GM23338 (cell line): ENCODE results near the gene PLEKHM2. TPM values are rescaled to one million over a fixed set of nuclear protein-coding genes. Genes with fewer than 3 reads are reported as not detected.

Experiments
- ATAC-seq: fragments of 200-7000 bp; cut with Tn5 transposase; 3 replicates; pipeline ENCODE4 v1.9.1; 2020
- DNase-seq: peaks from one replicate; pipeline ENCODE4 v3.0.0-alpha.2; 2015; ENCODE audit warnings: low spot score
- H2AFZ ChIP-seq: fragments of 200-600 bp; sonication (generic); 2 replicates; pipeline ENCODE4 v1.8.0; 2016; ENCODE audit warnings: antibody characterized with exemption, mild to moderate bottlenecking, moderate library complexity
- H3F3A ChIP-seq: fragments of 200-600 bp; sonication (generic); replicated peaks from 2 replicates; pipeline ENCODE4 v1.8.0; 2017; ENCODE audit warnings: antibody characterized with exemption, mixed run types, low read depth
- H3K27ac ChIP-seq: fragments of 200-600 bp; sonication (generic); 2 replicates; pipeline ENCODE4 v1.6.1; 2016; ENCODE audit warnings: low read depth
- H3K27me3 ChIP-seq: fragments of 200-600 bp; sonication (generic); 2 replicates; pipeline ENCODE4 v1.8.0; 2016; ENCODE audit warnings: mild to moderate bottlenecking, mixed run types, moderate library complexity; ENCODE audit not compliant: insufficient read depth
- H3K36me3 ChIP-seq: fragments of 200-600 bp; sonication (generic); 2 replicates; pipeline ENCODE4 v1.8.0; 2016; ENCODE audit warnings: mild to moderate bottlenecking; ENCODE audit not compliant: insufficient read depth
- H3K4me1 ChIP-seq: fragments of 200-600 bp; sonication (generic); 2 replicates; pipeline ENCODE4 v1.8.0; 2016; ENCODE audit warnings: mild to moderate bottlenecking, moderate library complexity; ENCODE audit not compliant: insufficient read depth
- H3K4me2 ChIP-seq: fragments of 200-600 bp; sonication (generic); 2 replicates; pipeline ENCODE4 v1.7.1; 2017; ENCODE audit warnings: mixed run types
- H3K4me3 ChIP-seq: fragments of 200-600 bp; sonication (generic); 2 replicates; pipeline ENCODE4 v1.6.1; 2016; ENCODE audit warnings: mixed run types
- H3K79me2 ChIP-seq: fragments of 200-600 bp; sonication (generic); replicated peaks from 2 replicates; pipeline ENCODE4 v1.8.0; 2017; ENCODE audit warnings: mild to moderate bottlenecking; ENCODE audit not compliant: insufficient read depth
- H3K9me2 ChIP-seq: fragments of 200-600 bp; sonication (generic); 2 replicates; pipeline ENCODE4 v1.8.0; 2017; ENCODE audit not compliant: insufficient read depth
- H4K20me1 ChIP-seq: fragments of 200-600 bp; sonication (generic); replicated peaks from 2 replicates; pipeline ENCODE4 v1.8.0; 2017; ENCODE audit warnings: mild to moderate bottlenecking; ENCODE audit not compliant: insufficient read depth
- H3K27ac Mint-ChIP-seq: 2 replicates; pipeline ENCODE4 v1.8.0; 2020; ENCODE audit warnings: inconsistent platforms, mild to moderate bottlenecking, moderate library complexity, mixed read lengths
- H3K27me3 Mint-ChIP-seq: 3 replicates; pipeline ENCODE4 v1.8.0; 2022; ENCODE audit warnings: low read depth, mild to moderate bottlenecking, moderate library complexity, mixed read lengths, inconsistent platforms; ENCODE audit not compliant: insufficient read depth, poor library complexity
- H3K36me3 Mint-ChIP-seq: 3 replicates; pipeline ENCODE4 v1.8.0; 2021; ENCODE audit warnings: low read depth, mild to moderate bottlenecking, inconsistent platforms, moderate library complexity, mixed read lengths
- H3K4me1 Mint-ChIP-seq: 3 replicates; pipeline ENCODE4 v1.8.0; 2020; ENCODE audit warnings: mild to moderate bottlenecking, inconsistent platforms, mixed read lengths
- H3K4me3 Mint-ChIP-seq: 3 replicates; pipeline ENCODE4 v1.8.0; 2021; ENCODE audit warnings: moderate library complexity, mild to moderate bottlenecking, inconsistent platforms, mixed read lengths
- H3K9me3 Mint-ChIP-seq: 3 replicates; pipeline ENCODE4 v1.8.0; 2020; ENCODE audit warnings: moderate library complexity, mild to moderate bottlenecking, inconsistent platforms, mixed read lengths
- CTCF ChIP-seq, 2 experiments: fragments of 200-600 bp in 1 of 2; sonication (generic) in 1 of 2; conservative IDR thresholded peaks; 2 replicates each; pipeline versions ENCODE4 v1.5.1 to v1.6.1; 2016 to 2017; ENCODE audit warnings: antibody characterized with exemption in 2 of 2, low read depth in 2 of 2, mild to moderate bottlenecking in 2 of 2, moderate library complexity in 1 of 2
- ETS1 ChIP-seq: IDR thresholded peaks from 2 replicates; pipeline ENCODE4 v1.6.1; 2016; ENCODE audit warnings: antibody characterized with exemption
- EZH2 ChIP-seq: fragments of 200-600 bp; sonication (generic); IDR thresholded peaks from one replicate; pipeline ENCODE4 v1.8.0; 2017; ENCODE audit warnings: antibody characterized with exemption, mild to moderate bottlenecking, low read depth; ENCODE audit not compliant: unreplicated experiment
- EZH2phosphoT487 ChIP-seq: fragments of 200-600 bp; sonication (generic); IDR thresholded peaks from one replicate; pipeline ENCODE4 v1.8.1; 2018; ENCODE audit warnings: antibody characterized with exemption; ENCODE audit not compliant: unreplicated experiment
- JUNB ChIP-seq: IDR thresholded peaks from one replicate; pipeline ENCODE4 v1.6.1; 2016; ENCODE audit warnings: antibody characterized with exemption; ENCODE audit not compliant: unreplicated experiment
- POLR2AphosphoS5 ChIP-seq: IDR thresholded peaks from 2 replicates; pipeline ENCODE4 v1.6.1; 2016; ENCODE audit warnings: antibody characterized with exemption, low read depth
- REST ChIP-seq: IDR thresholded peaks from one replicate; pipeline ENCODE4 v1.6.1; 2018; ENCODE audit warnings: antibody characterized with exemption; ENCODE audit not compliant: unreplicated experiment
- STAT1 ChIP-seq: IDR thresholded peaks from one replicate; pipeline ENCODE4 v1.6.1; 2016; ENCODE audit warnings: antibody characterized with exemption; ENCODE audit not compliant: unreplicated experiment
- ZNF331 ChIP-seq: fragments of 250-450 bp; sonication (Bioruptor Pico); IDR thresholded peaks from 2 replicates; pipeline ENCODE4 v1.5.0; 2020; ENCODE audit warnings: low read depth, mild to moderate bottlenecking, moderate library complexity
- ZNF462 ChIP-seq: fragments of 250-450 bp; sonication (Bioruptor Pico); IDR thresholded peaks from 2 replicates; pipeline ENCODE4 v1.5.0; 2020; ENCODE audit warnings: mild to moderate bottlenecking, moderate library complexity
- polyA plus RNA-seq: library from polyadenylated mRNA; unstranded; fragments of >200 nt; fragmentation: Nextera tagmentation; extraction: Ambion mirVana; gene quantifications from 2 replicates; pipeline ENCODE4 v1.2.1, GENCODE V29; 2016
- total RNA-seq: library from RNA; depleted of rRNA; stranded (reverse); fragments of >200 nt; shearing (Covaris generic); gene quantifications from 2 replicates; pipeline ENCODE4 v1.2.3, GENCODE V29; 2014

PLEKHM2 gene
- total and polyA plus RNA-seq, 2 experiments from 2014 or later, result 11.2 to 40.0 TPM

GRCh38 chr1:15750924-15751323, 66.8 kb downstream of the PLEKHM2 start:
- Histone ChIP-seq H3K79me2 (no peaks in the 10 kb centered on the region), H3F3A (peaks cover 8% of the 10 kb centered on the region), H3K27me3 (no peaks in the 10 kb centered on the region), H3K4me1 (peaks cover 6% of the 10 kb centered on the region; the same call in 1 of the 2 replicates), H2AFZ (no peak overlapping the region), H3K9me2 (no peaks in the 10 kb centered on the region), H3K27ac (no peak overlapping the region), H4K20me1 (no peaks in the 10 kb centered on the region), H3K36me3 (no peaks in the 10 kb centered on the region), H3K4me2 (no peak overlapping the region), H3K4me3 (no peak overlapping the region)
- H3K27ac Mint-ChIP-seq, result no peak overlapping the region
- H3K4me3 Mint-ChIP-seq, result no peak overlapping the region
- H3K4me1 Mint-ChIP-seq, result peaks cover 11% of the 10 kb centered on the region
- DNase-seq, result no peak
- no peaks in the 10 kb centered on the region for H3K36me3 Mint-ChIP-seq
- H3K27me3 Mint-ChIP-seq, result peaks cover 10% of the 10 kb centered on the region
- no peaks in the 10 kb centered on the region for H3K9me3 Mint-ChIP-seq
- TF ChIP-seq ZNF331 (no peak), EZH2 (no peak), POLR2AphosphoS5 (no peak), JUNB (no peak)
- ATAC-seq, result no peak

- H3F3A ChIP-seq, result peaks cover 15% of the 10 kb centered on the region
- no peak for DNase-seq
- peaks cover 13% of the 10 kb centered on the region for H3K4me1 ChIP-seq
- Mint-ChIP-seq H3K27me3 (peaks cover 13% of the 10 kb centered on the region), H3K4me1 (peaks cover 19% of the 10 kb centered on the region), H3K4me3 (no peak overlapping the region), H3K27ac (no peak overlapping the region), H3K9me3 (no peaks in the 10 kb centered on the region), H3K36me3 (no peaks in the 10 kb centered on the region)
- no peaks in the 10 kb centered on the region for H3K36me3 ChIP-seq
- H3K79me2 ChIP-seq, result no peaks in the 10 kb centered on the region
- no peaks in the 10 kb centered on the region for H3K27me3 ChIP-seq
- H3K9me2 ChIP-seq, result no peaks in the 10 kb centered on the region
- no peak overlapping the region for H3K4me2 ChIP-seq
- no peak for ATAC-seq
- no peak overlapping the region for H2AFZ ChIP-seq
- no peak overlapping the region for H3K4me3 ChIP-seq
- no peaks in the 10 kb centered on the region for H4K20me1 ChIP-seq
- H3K27ac ChIP-seq, result no peak overlapping the region
- no peak for TF ChIP-seq ETS1
- TF ChIP-seq ZNF462 (CRISPR knock-in tag), result no peak
- TF ChIP-seq STAT1, result no peak
- TF ChIP-seq POLR2AphosphoS5, result no peak
- no peak for TF ChIP-seq CTCF (conservative IDR thresholded peaks at IDR 0.05; ENCODE audit: low read depth in 2 of 2)
- no peak for TF ChIP-seq EZH2
- TF ChIP-seq EZH2phosphoT487, result no peak
- TF ChIP-seq REST, result no peak
These were observed 67.6 kb downstream of the PLEKHM2 start for GRCh38 chr1:15751717-15752116.
